ENCODE results near the gene BHLHE41.

BHLHE41 gene

DNA sequence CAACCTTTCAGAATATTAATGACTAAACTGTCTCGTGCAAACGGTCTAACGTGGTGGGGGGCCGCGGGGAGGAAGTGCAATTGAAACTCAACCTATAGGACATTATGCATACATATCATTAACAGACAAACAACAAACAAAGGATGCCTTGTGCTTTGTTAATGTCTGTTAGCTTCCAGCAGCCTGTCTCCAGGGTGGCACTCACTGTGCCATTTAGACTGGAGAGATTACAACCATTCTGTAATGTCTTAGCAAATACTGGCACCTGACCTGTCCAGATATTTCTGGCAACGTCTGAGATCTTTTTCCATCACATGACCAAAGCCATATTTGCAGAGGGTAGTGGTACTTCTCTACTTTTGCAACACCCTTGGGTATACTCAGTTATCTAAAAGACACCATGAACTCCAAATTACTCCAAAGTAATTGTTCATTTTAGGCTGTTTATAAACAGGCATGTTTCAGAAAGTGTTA, 11.6 kb downstream of the BHLHE41 start:
- peak; percentile 71 for DNase-seq

DNA sequence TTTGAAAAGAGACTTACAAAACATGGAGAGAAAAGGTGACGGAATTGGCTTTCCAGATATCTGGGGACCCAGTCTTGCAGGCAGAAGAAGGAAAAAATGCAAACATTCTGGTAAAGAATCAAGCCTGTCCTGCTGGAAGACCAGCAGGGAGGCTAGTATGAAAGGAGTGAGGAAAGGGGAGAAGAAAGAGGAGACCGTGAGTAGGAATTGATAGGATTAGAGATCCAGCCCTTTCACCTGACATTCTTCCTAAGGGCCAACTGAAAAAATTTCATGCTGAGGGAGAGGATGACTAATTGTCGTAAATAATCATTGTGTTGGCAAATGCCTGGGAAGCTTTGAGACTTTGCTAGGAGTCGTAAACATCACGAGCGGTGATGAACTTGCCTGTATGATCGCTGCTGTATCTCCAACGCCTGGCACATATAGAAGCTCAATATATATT, 12.1 kb downstream of the BHLHE41 start:
- DNase-seq = no peak

DNA sequence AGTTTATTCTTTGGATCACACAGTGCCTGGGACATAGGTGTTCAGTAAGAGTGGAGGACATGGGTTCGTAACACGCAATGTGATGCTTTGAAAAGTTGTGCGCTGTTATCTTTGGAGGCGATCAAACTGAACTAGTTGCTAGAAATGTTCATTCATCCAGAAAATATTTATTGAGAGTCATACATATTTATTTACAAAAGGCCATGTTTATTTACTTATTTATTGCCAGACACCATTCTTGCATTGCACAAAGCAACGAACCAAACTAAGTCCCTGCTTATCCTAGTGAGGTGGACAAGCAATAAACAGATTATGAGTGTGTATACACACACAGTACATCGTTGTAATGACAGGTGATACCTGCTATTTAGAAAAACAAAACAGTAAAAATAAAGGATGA, 12.6 kb downstream of the BHLHE41 start:
- DNase-seq = no peak

DNA sequence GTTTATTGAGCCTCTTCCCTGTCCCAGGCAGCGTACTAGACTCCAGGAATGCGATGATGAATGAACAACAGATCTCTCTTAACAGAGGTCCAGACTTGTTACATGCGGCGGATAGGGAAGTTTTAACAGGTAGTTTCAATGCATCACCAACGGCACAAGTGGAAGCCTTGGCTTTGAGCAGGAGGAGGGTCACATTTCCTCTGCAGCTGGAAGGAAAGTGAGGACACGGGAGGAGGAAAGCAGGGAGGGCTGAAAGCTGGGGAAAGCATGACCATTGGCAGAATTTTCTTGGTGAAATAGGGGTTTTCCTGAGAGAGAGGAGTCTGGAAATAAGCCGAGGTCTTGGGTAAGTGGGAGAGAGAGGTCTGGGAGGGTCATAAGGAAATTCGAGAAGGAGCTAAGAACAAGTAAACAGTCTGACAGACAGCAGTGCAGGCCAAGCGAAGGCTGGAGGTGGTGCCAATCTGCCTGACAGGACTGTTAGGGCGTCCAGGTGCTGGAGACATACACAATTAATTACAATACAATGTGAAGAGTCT, 15.4 kb downstream of the BHLHE41 start:
- DNase-seq = peak; percentile 30

DNA sequence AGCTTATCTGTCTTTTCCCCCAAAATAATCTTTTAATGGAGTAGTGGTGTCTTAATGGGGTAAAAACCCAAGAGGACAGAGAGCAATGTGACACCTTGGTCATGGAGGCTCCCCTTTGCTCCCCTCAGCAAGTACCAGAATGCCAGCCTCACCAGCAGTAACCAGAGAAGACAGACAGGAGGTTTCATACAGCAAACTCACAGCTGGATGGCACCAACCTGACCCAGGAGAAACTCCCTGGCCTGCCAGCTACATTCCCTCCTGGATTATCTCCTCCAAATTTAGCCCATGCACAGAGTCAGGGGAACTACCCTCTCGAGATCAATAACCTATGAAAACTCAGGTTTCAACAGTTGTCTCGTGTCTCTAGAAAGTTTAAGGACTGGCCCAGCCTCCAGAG, 15.9 kb downstream of the BHLHE41 start:
- DNase-seq = no peak

DNA sequence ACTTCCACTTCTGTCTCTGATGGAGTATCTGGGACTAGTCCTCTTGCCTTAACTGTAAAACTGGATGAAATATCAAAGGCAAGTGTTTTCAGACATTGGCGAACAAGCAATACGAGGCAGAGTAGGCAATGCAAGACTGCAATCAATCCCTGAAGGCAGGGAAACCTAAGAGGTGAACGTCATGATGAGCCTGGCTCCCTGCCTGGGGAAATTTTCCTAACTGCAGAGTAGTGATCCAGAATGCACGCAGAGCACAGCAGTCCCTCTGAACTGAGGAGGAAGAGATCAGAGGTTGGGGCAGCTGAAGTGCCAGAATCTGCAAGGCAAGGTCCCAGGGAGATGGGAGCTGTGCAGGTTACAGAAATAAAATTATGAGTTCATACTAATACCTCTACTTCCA, 18.5 kb downstream of the BHLHE41 start:
- DNase-seq = no peak

DNA sequence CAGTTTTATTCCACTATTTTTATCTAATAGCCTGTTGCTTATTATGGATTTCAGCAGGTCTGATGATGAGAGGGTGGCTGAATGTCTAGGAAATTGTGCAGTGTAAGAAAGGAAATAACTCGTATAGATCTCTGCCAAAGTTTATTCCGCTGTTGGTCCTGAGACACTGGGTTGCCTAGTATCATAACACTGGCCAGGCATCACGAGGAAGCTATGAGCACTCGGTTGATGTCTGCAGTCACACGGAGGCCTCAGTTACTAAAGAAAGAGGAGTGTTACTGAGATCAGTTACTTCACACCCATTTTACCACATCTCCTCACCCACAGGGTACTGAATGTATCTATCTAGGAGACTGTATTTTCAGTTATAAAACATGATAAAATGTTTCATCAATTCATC, 21.9 kb downstream of the BHLHE41 start:
- no peak for DNase-seq

DNA sequence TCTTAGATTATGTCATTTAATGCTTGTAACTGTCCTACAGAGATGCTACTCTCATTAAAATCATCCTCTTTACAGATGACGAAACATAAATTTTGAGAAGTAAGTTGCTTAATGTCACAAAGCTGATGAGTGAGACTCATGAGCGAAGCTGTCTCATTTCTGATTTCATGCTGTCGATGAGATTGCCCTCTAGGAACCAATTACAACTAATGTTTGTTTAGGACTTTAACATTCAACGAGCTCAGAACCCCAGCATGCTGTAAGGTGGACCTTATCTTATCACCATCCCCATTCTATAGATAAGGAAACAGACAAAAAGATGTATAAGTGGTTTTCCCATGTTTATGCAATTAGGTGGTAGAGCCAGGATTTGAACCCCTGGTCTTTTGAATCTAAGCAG, 23.1 kb downstream of the BHLHE41 start:
- DNase-seq = no peak

DNA sequence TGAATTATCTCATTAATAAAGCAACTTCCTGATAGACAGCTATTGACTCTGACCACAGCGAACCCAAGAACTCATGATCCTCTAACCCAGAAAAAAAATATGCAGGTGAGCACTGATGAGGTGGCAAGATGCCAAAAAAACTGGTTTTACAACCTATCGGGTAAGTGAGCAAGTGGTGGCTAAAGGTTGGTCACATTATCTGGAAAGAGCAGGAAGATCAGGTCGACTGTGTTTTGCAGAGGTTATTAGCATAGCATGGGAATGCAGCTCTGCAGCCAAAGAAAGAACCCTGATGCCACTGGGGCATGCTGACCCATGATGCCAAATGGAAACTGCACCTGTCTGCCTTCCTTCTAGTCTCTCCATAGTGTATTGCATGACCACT, 23.5 kb downstream of the BHLHE41 start:
- peak; percentile 74 for DNase-seq

DNA sequence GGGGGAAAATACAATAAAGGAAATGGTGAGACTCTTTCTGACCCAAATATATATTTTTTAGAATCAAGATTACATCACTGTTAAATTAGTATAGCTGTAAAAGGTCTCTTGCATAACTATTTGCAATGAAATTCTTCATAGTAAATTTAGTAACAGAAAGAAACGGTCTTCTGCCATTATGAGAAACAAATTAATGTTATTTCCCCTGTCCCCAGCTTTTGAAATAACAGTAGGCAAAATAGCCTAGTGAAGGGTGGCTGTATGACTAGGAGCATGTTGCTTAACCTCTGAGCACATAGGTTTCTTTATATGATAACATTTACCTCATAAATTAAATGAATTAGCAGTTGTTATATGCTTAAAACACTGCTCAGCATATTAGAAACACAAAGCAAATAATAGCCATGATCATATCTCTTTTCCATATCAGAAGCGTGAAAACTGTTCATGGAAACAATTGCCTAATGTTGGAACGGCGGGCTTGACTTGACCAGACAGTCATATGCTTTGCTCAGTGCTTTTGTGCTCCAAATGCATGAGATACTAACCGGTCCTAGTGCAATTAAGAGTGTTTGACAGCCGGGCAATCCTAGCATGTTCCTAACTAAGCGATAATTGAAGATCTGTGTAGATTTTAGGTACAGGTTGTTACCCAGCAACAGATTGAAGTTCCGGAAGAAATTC, 24.0 kb downstream of the BHLHE41 start:
- no peak for DNase-seq

DNA sequence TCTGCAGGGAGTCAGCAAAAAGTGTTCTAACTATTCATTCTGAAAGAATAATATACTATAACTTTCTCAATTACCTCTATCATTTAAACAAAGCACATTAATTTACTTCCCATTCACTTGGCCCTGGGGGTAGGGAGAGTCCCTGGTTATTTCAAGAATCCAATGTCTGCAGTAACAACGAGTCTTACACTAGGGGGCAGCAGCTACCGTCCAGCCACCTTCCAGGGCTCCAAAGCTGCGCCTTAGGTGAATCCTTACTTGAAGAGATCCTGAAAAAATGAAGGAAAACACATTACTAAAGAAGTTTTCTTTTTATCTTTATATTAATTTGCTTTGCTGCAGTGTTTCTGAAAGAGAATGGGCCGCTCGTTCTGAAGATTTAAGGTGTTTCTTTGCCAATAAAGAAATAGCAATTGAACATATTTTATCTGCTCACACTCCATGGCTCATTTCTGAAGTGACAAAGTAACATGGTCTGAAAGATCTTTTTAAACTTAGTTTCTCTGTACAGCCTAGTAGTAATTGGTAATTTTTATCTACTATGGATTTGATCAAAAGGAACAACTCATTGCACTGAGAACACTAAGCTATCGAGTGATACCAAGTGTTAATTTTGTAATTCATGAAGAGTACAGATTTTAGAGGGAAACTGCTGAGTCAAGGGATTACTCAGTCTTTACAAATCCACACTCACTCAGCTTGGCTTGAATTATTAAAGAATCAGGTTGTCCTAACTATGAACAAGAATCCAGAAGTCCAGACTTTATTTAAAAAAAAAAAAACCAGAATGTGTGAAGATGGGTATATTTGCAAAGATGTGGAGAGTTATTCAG, 27.6 kb downstream of the BHLHE41 start:
- peak; percentile 60 for DNase-seq

DNA sequence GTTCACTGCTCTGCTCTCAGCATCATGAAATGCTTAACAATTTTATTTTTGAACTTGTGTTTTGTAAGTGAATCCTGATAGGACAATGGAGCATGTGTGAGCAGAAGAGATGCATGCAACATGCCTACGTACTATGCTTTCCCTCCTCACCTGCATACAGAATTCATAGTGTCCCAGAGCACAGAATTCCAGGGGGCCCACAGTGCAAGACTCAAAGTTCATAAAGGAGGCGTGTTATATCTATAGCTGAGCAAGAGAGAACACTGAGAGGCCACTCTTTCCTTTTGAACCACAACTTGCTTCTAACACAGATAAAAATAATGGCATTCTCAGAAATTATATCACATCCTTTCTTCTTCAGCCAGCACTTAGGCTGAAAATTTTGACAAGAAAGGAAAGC, 28.8 kb downstream of the BHLHE41 start:
- DNase-seq = no peak

DNA sequence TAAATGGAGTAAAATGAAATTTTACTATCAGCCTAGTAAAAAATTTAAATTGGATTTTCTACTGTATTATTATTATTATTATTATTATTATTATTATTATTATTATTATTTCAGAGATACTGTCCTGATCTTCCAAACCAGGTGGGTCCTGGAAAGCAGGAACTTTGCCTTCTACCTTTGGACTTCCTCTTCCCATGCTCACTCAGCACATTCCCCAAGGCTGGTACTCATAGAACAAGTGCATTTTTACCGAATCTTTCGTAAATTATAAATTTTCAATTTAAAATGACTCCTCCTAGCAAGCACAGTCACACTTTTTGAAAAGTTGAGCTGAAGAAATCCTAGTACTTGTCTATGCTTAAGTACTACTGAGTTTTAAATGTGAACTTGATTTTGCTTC, 29.7 kb downstream of the BHLHE41 start:
- DNase-seq = no peak

DNA sequence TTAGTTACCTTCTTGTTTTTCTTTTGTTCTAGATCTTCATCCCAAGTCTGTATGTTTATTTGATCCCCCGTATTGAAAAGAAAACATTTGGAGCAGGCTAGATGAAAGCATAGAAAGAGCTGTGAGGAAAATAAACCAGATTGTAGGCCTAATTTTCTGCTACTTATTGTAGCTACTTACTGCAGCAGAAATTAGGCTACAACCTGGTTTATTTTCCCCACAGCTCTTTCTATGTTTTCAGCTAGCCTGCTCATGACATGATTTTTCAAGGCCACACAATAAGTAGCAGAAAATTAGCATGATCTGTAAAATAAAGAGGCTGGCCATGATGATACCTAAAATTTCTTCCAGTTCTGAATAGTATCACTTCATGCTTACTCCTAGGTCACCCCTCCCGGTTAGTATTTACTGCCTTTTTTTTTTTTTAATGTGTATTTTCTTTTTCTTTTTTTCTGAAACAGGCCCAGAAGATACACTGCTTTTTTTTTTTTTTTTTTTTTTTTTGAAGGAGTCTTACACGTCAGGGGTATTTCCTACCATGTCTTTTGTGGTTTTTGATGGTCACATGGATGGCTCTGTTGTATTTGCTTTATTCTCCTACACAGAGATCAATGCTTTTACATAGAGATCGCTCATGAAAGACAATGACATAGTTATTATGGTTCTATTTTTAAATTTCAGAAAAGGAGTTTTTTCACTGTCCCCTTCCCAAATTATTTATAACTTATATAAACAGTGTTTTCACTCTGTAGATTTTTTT, 32.3 kb downstream of the BHLHE41 start:
- no peak for DNase-seq

DNA sequence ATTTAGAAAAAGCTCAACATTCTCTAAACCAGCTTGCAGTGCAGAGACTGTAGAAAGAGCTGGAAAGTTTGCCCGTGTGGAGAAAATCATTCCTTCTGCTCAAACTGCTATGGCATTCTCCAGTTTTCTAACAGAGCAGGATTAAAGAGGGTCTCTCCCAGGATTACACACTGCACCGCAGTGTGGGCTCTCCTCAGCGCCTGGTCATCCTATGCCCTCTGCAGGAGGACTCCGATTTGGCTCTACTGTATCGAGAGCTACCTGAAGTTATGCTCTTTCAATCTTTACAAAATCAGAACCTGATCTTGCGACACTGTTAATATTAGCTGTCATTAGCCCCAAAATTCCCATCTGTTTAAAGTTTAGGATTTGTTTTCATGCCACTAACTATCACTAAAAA, 33.0 kb downstream of the BHLHE41 start:
- no peak for DNase-seq

DNA sequence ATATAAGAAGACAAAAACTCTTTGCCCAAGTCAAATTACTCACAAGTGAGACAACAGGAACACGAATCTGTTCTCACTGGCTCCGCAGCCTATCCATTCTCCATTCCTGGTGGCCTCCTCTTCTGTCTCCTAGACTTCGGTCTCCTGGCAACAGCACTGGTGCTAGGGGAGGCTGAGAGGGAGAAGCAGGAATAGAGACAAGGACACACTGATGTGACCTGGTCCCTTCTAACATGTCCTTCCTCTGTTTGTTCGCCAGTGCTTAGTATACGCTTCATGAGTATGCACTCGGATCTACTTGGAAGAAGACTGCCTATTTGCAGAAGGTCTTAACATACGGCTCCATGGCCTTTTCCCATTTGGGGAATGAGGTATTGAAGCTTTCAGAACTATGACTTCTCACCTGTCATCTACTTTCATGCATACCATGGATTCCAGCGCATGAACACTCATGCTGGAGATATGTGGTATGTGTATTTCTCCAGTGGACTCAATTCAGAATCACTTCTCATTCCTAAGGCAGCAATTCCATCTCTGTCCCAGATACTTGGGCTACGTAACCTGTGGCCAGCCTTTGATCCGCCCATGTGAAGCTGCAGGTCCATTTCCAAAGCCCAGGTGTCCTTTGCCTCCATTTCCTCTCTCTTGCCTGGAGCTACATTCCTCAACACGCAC, 33.9 kb downstream of the BHLHE41 start:
- DNase-seq = no peak

DNA sequence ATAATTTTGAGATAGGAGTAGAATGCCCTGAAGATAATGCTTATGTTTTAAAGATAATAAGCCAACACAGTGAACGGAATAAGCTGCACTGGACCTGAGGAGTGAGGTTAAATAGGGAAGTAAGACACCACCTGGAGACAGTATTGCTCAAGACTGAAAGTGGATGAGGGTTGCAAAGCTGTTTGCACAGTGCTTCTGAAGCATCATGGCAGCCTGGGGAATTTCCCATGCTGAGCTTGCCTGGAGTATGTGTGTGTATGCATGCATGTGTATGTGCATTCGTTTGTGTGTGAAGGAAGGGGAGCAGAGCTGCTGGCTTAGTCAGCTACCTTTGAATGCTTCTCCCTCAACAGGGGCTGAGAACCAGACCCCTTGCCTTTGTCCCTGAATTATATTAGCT, 35.8 kb downstream of the BHLHE41 start:
- no peak for DNase-seq

DNA sequence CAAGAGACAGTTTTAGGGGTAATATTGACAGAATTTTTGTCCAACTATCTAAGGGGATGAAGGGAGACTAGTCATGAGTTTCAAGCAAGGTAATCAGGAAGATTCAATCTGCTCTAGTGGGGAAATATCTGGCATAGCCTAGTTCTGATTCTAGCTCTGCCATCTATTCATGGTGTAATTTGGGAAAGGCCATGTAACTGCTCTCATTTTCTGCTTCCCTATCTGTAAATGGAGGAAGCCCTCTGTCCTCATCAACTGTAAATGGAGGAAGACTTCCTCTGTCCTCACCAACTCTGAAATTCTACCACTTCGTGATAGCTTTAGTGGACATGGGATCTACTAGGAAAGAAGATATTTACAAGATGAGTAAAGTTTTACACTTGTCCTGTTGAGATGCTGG, 37.9 kb downstream of the BHLHE41 start:
- DNase-seq = no peak

DNA sequence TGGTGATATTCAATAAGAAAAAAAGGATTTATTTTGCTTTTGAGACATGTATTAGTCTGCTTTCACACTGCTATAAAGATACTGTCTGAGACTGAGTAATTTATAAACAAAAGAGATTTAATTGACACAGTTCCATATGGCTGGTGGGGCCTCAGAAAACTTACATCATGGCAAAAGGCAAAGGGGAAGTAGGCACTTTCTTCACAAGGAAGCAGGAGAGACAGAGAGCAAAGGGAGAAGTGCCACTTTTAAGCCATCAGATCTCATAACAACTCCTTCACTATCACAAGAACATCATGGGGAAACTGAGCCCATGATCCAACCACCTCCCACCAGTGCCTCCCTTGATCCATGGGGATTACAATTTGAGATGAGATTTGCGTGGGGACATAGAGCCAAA, 43.9 kb downstream of the BHLHE41 start:
- DNase-seq = no peak

DNA sequence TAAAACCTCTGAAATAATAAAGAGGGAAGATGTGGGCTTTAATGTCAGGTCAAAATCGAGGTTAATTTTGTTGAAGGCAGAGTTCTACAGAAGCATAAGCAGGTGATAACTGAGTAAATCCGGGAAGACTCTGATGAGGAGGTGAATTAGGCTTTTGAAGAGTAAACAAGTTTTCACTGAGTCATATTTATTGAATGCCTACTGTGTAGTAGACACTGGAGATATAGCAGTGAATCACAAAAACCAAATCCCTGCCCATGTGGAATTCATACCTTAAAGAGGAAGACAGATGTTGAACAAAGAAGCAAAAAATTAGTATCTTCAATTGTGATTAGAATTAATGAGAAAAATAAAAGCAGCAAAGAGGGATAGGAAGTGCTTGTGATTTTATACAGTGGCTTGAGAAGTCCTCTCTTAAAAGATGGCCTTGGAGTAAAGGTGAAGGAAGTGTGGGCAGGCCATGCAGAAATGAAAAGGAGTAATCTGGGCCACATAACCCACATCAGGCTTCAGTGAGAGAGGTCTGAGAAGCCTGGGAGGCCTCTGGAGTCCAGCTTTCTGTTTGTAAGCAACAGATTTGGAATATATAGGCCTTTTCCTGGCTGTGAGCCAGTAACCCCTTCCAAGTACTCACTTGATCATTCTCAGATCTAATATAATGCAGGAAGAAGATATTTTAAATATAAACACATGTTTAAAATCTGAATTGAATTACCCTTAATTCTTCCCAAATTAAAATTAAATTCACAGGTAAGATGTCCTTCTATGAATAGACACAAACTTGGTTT, 46.7 kb downstream of the BHLHE41 start:
- no peak for DNase-seq

All from NCI-H1417 treated with DMSO at 0.1 percent for 48 hours (cell line).